HFFc6 (cell line): Measurements from ENCODE around the gene TAF4. TPM values are rescaled to one million over a fixed set of nuclear protein-coding genes. Genes with fewer than 3 reads are reported as not detected.
A peak's percentile ranks its signal among the peaks of the same experiment; 100 is the strongest.

Source experiments
- DNase-seq: peaks from one replicate; pipeline ENCODE4 v3.0.0-alpha.2; 2018
- H3K27ac Mint-ChIP-seq: 2 replicates; pipeline ENCODE4 v1.8.0; 2020; ENCODE audit warnings: mild to moderate bottlenecking, mixed read lengths
- H3K27me3 Mint-ChIP-seq: 2 replicates; pipeline ENCODE4 v1.8.0; 2021; ENCODE audit warnings: mild to moderate bottlenecking, moderate library complexity, mixed read lengths; ENCODE audit not compliant: insufficient read depth
- H3K36me3 Mint-ChIP-seq: 2 replicates; pipeline ENCODE4 v1.8.0; 2021; ENCODE audit warnings: low read depth, mixed read lengths
- H3K4me1 Mint-ChIP-seq: 2 replicates; pipeline ENCODE4 v1.8.0; 2020; ENCODE audit warnings: low read depth, mixed read lengths
- H3K4me3 Mint-ChIP-seq: 2 replicates; pipeline ENCODE4 v1.8.0; 2020; ENCODE audit warnings: mild to moderate bottlenecking, moderate library complexity, mixed read lengths
- H3K9me3 Mint-ChIP-seq: 2 replicates; pipeline ENCODE4 v1.8.0; 2020; ENCODE audit warnings: mild to moderate bottlenecking, mixed read lengths
- CTCF ChIP-seq: fragments of 200-600 bp; sonication (generic); IDR thresholded peaks from 2 replicates; pipeline ENCODE4 v1.5.0; 2021; ENCODE audit warnings: antibody characterized with exemption, mild to moderate bottlenecking
- microRNA-seq: library from miRNA; unstranded; fragments of <30 nt; microRNA quantifications from one replicate; pipeline ENCODE4, GENCODE V29; 2019
- total RNA-seq, 6 experiments: library from RNA; stranded (reverse); fragmentation: NEBNext Ultra II Directional; extraction: Animal tissue kit (Norgen Biotek cat#: 25700); gene quantifications; 2 replicates in 1 of 6; 3 replicates in 5 of 6; pipeline ENCODE4 v1.2.3, GENCODE V29; 2021

Gene TAF4
- total RNA-seq, 6 experiments from 2014 or later, result 9.4 to 11.7 (median 9.9) TPM

GRCh38 chr20:61926796-61927192, 138.9 kb downstream of the TAF4 start:
- no peak for TF ChIP-seq CTCF
- H3K4me1 Mint-ChIP-seq, result peaks cover 7% of the 10 kb centered on the region; the same call in 1 of the 2 replicates
- H3K36me3 Mint-ChIP-seq, result peaks cover 12% of the 10 kb centered on the region; the same call in 1 of the 2 replicates
- DNase-seq, result no peak
- peaks cover 30% of the 10 kb centered on the region for H3K9me3 Mint-ChIP-seq
- H3K27me3 Mint-ChIP-seq, result peaks cover 8% of the 10 kb centered on the region
- H3K4me3 Mint-ChIP-seq, result no peak overlapping the region
- no peak overlapping the region for H3K27ac Mint-ChIP-seq

GRCh38 chr20:61926253-61926613, 139.4 kb downstream of the TAF4 start:
- no peak for DNase-seq
- peaks cover 7% of the 10 kb centered on the region; the same call in 1 of the 2 replicates for H3K4me1 Mint-ChIP-seq
- H3K9me3 Mint-ChIP-seq, result peaks cover 30% of the 10 kb centered on the region
- H3K4me3 Mint-ChIP-seq, result peak overlapping the region; percentile 12; the same call in 1 of the 2 replicates
- TF ChIP-seq CTCF, result no peak
- peak overlapping the region; percentile 52; the same call in 1 of the 2 replicates for H3K27ac Mint-ChIP-seq
- H3K27me3 Mint-ChIP-seq, result peaks cover 8% of the 10 kb centered on the region
- H3K36me3 Mint-ChIP-seq, result peaks cover 12% of the 10 kb centered on the region; the same call in 1 of the 2 replicates

GRCh38 chr20:61925555-61926252, 140.0 kb downstream of the TAF4 start:
- peaks cover 30% of the 10 kb centered on the region for H3K9me3 Mint-ChIP-seq
- peak overlapping the region; percentile 12; the same call in 1 of the 2 replicates for H3K4me3 Mint-ChIP-seq
- no peak for DNase-seq
- H3K4me1 Mint-ChIP-seq, result peaks cover 7% of the 10 kb centered on the region; the same call in 1 of the 2 replicates
- H3K27ac Mint-ChIP-seq, result peak overlapping the region; percentile 52; the same call in 1 of the 2 replicates
- no peak for TF ChIP-seq CTCF
- H3K36me3 Mint-ChIP-seq, result peaks cover 12% of the 10 kb centered on the region; the same call in 1 of the 2 replicates
- H3K27me3 Mint-ChIP-seq, result peaks cover 8% of the 10 kb centered on the region

GRCh38 chr20:61924858-61925554, 140.7 kb downstream of the TAF4 start:
- H3K27me3 Mint-ChIP-seq, result peaks cover 8% of the 10 kb centered on the region
- DNase-seq, result no peak
- no peak overlapping the region for H3K27ac Mint-ChIP-seq
- H3K4me1 Mint-ChIP-seq, result peaks cover 7% of the 10 kb centered on the region; the same call in 1 of the 2 replicates
- H3K9me3 Mint-ChIP-seq, result peaks cover 30% of the 10 kb centered on the region
- H3K36me3 Mint-ChIP-seq, result peaks cover 12% of the 10 kb centered on the region; the same call in 1 of the 2 replicates
- TF ChIP-seq CTCF, result no peak
- H3K4me3 Mint-ChIP-seq, result no peak overlapping the region

Small RNAs within 50 kb of the gene (microRNA-seq; reads per million reads assigned to microRNA genes)
- gene MIR1257, result not detected
- not detected for gene MIR3195

Other genes starting within 250 kb of the TAF4 start
- gene LSM14B, start 56.6 kb upstream of the TAF4 start, total RNA-seq, result 10 to 100 TPM; 40.4 to 42.7 (median 40.9) TPM
- 100 to 1,000 TPM; 296 to 357 (median 334) TPM for gene PSMA7, start 77.5 kb upstream of the TAF4 start, total RNA-seq
- gene SS18L1, start 77.9 kb upstream of the TAF4 start, total RNA-seq, result 1 to 10 TPM; 5.5 to 7.9 (median 5.9) TPM
- 10 to 100 TPM; 27.9 to 33.8 (median 30.2) TPM for gene MTG2, start 117.1 kb upstream of the TAF4 start, total RNA-seq
- gene HRH3, start 154.4 kb upstream of the TAF4 start, total RNA-seq, result not detected
- 10 to 100 TPM; 32.2 to 37.6 (median 33.5) TPM for gene OSBPL2, start 172.6 kb upstream of the TAF4 start, total RNA-seq
- 100 to 1,000 TPM; 126 to 133 (median 129) TPM for gene ADRM1, start 237.1 kb upstream of the TAF4 start, total RNA-seq